ENCODE measurements around the gene VPS29.
"Not testable (repeated sequence)": the region's sequence is repeated elsewhere in the genome, so short reads cannot be mapped to it uniquely, and the experiment has no call there.

The VPS29 gene

DNA sequence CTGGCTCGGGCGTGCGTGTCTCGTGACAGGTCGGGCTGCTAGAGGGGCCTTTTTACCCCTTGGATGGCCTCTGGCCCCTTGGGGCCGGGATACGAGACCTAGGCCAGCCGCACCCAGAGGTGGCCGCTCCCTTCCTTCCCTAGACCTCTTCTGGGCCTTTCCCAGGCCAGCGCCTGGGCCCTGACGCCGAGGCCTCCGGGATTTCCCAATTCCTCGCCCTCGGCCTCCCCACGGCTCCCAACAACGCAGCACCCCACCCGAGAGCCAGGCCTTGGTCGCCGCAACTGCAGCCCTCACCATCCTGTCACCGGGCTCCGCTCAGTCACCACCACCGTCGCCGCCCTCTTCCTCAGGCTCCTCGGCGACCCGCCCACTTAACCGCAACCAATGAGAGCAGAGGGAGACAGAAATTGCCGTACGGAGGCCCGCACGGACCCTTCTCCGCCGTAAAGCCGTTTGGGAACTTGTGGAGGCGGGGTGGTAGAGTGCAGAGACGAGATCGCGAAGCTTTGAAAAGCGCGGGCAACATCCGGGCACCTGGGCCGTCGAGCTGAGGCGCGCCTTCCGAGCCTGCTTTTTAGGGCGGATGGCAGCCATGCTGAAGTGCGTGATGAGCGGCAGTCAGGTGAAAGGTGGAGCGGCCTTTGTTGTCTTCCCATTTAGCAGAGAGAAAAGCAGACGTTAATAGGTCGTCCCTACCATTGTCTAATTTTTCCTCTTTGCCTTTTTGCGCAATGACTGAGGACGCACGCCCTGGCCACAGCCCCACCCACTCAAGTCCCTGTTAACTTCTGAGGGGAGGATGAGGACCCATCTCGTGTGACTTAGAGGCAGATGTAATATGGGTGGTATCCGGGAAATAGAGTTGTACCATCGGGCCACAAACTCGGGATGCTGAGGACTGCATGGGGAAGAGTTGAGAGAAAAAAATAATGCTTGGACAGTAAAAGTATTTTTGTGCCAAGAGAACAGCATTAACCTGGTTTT lies at the start of gene VPS29, which contains the start of gene RAD9B:
Gene VPS29 (minus strand): TSS at position 360 of the 987 bp plus-strand sequence. CDS start 60 bp downstream, at position 300.
Gene RAD9B (plus strand): TSS at position 580 of the 987 bp plus-strand sequence. CDS start 7 bp downstream, at position 587.
- DNase-seq = peak; percentile 99

GRCh38 chr12:110550981-110551380 lies 49.1 kb upstream of the VPS29 start:
- DNase-seq = no peak

GRCh38 chr12:110549716-110550115 lies 47.8 kb upstream of the VPS29 start:
- no peak for DNase-seq

- DNase-seq = no peak
Observed at GRCh38 chr12:110548678-110549077, 46.8 kb upstream of the VPS29 start.

- DNase-seq = no peak
Observed at GRCh38 chr12:110547090-110547489, 45.2 kb upstream of the VPS29 start.

GRCh38 chr12:110546339-110546738 lies 44.4 kb upstream of the VPS29 start:
- no peak for DNase-seq

GRCh38 chr12:110545812-110546211 lies 43.9 kb upstream of the VPS29 start:
- DNase-seq = no peak

GRCh38 chr12:110545259-110545658 lies 43.3 kb upstream of the VPS29 start:
- DNase-seq = not testable (repeated sequence)

- no peak for DNase-seq
Observed at GRCh38 chr12:110543965-110544364, 42.1 kb upstream of the VPS29 start.

DNA sequence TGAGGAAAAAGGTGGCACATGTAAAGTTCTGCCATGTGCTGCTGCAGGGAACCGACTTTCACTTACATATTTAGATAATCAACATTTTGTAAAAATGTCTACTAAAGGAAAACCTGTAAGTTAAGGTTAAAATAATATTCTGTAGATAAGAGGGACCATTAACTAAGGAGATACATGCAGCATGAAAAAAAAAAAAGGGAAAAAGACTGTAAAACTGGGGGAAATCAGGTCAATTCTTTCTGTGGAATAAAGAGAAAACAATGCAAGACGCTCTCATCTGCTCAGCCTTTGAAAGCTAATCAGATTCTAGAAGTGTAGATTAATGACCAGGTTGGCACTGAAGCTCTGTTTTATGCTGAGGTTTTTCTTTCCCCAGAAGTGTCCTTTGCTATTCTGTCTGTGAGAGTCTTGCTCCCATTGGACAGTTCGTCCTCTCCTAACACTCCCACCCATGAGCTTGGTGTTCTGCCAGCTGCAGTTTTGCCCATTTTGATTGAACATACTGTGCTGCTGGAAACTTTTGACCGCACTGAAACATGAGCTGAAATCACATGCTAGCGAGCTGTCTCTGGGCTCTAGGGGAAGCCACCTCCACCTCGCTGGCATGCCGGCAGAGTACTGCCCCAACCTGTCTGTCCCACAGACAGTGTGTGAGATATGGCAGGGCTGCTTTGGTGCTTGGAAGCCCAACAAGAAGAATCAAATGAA lies 41.5 kb upstream of the VPS29 start:
- DNase-seq = no peak

DNA sequence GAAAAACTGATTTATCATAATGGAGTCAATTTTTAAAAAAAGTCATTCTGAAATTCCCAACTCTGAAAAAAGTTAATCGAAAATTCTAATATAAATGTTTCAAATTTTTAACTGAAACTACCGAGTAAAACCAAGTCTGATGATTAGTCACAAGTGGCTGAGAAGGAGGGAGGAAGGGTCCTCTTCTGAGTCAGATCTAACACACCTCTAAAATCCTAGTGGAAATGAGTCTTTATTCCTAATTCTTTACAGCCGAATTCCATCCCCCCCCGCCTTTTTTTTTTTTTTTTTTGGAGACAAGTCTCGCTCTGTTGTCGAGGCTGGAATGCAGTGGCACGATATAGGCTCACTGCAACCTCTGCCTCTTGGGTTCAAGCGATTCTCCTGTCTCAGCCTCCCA lies 38.1 kb upstream of the VPS29 start:
- no peak for DNase-seq

DNA sequence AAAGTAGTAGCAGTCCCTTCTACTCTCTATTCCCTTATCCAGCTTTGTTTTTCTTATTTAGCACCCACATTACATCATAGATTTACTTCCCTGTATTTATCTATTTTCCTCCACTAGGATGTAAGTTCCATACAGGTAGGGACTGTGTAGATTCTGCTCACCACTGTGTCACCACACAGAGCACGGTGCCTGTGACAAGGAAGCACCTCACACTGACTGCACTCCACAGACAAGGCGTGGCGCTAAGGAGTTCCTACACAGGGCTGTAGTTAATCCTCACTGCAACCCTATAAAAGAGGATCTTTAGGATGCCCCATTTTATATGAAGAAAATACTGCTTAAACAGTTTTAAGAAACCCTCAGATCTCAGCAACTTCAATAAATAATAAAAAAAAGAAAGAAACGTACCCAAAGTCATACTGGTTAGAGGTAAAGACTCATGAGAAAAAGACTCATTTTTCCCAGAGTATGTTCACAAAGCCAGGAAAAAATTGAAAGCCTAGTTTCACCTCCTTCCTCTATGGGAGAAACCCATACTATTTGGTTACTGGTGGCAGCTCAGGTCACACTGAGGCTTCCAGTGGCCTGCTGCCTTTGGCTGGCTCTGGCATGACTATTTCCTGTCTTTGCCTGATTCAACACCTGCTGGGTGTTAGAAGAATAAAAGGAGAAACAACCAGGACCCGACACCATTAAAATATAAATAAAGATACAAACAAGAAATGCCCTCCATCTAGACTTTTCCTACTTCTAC lies 37.1 kb upstream of the VPS29 start:
- no peak for DNase-seq

DNA sequence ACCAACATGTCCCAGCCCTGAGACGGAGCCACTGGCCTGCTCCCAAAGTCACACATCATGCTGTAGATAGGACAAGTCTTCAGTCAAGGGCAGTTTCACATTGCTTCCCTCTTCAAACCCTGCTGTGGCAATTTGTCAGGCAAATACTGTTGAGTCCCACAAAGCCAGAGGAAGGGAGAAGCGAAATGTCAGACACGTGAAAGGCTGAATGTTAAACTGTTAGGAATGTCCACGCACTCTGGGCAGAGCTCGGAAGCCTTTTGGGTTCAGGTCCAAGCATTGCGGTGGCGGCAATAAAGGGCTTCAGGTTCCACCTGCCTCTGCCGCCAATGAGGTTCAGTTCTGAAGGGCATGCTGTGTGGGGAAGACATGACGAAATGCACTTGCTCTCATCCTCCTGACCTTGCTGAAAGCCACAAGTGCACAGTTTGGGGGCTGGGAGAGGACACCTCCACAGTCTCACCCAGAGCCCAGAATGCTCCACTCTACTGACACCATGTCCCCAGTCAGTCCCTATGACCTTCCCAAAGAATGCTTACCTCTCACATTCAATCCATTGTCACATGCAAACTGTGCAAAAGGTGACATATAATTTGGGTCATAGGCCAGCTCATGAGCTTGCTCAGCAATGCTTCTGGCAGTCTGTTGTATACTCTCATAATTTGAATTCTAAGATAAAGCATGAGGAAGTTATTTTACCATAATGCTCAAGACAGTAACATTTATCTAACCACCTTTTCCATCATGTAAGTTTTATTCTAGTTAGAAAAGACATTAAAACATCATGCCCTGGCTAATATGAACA lies 35.9 kb upstream of the VPS29 start:
- no peak for DNase-seq

GRCh38 chr12:110536834-110537604 lies 35.1 kb upstream of the VPS29 start:
- no peak for DNase-seq

DNA sequence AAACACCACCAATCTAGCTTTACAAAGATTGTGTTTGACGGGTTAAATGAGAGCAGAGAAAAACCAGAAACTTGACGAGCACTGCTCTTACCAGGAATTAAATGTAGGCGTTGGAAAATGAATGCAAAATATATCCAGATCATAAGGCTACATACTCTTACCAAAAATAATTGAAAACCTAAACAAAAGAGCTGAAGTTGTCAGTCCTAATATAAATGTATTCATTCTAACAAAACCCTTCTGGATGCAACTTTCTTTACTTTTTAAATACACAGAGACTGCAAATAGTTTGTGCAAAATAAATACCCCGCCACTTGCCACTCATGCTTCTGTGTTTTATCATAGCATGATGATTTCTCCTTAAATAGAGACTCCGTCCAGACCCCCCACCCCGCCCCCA lies 32.9 kb upstream of the VPS29 start:
- DNase-seq = no peak

GRCh38 chr12:110533607-110534006 lies 31.7 kb upstream of the VPS29 start:
- DNase-seq = no peak

DNA sequence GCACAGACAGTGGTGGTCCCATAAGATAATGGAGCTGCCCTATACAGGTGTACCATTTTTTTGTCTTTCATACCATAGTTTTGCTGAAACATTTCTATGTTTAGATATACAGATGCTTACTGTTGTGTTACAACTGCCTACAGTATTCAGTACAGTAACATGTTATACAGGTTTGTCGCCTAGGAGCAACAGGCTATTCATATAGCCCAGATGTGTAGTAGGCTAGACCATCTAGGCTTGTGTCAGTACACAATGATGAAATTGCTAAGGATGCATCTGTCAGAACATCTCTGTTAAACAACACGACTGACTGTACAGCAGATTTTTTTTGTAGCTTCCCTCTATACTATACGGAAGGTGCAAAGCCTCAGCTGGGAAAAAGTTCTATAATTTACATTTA lies 30.7 kb upstream of the VPS29 start:
- DNase-seq = no peak

- no peak for DNase-seq
Observed at GRCh38 chr12:110531741-110532333, 29.9 kb upstream of the VPS29 start.

DNA sequence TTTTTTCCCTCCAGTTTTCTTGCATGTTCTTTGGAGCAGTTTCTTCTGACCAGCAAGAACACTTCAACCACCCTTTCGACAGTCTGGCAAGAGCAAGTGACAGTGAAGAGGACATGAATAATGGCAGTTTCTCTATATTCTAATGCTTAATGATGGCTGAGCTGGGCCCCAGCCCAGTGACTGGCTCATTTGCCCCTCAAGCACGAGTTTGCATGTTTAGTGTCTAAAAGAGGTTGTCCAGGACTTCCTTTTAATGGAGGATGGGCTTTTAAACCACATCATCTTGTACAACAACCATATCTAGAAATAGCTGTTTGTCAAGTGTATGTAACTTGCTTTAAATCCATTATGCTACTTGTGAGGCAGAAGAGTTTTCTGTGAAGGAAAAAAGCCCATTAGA lies 28.6 kb upstream of the VPS29 start:
- no peak for DNase-seq

DNA sequence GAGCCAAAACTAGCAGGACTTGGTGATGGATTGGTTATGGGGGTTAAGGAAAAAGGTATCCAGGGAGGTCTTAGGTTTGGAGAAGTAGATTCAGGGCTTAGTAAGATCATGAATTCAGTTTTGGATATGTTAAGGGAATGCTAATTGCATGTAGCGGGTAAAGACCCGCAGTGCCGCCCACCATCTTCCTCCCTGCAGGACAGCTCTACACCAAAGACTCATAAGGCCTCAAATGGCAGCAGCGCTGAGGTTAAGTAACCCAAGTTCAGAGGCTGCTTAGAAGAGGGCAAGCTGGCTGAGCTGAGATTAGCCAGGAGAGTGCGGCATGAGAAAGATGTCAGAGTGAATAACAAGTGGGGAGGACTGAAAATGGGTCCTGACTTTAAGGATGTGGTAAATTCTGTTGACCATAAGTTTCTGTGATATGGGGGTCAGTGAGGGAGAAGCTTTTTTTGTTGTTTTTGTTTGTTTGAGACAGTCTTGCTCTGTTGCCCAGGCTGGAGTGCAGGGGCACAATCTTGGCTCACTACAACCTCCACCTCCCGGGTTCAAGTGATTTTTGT lies 26.4 kb upstream of the VPS29 start:
- DNase-seq = no peak

Data from CD4-positive, alpha-beta T cell treated with Interleukin-10 for 1 hour (primary cell).